ENCODE data around the gene YY1.
A peak's percentile ranks its signal among the peaks of the same experiment; 100 is the strongest.
"Not testable (repeated sequence)": the region's sequence is repeated elsewhere in the genome, so short reads cannot be mapped to it uniquely, and the experiment has no call there.

The YY1 gene

GRCh38 chr14:100238419-100239210 lies at the start of gene YY1:
Gene YY1, plus strand, starts transcription at chr14:100239144. Its CDS starts 101 bp downstream, at chr14:100239245.
- peak; percentile 100 for DNase-seq

DNA sequence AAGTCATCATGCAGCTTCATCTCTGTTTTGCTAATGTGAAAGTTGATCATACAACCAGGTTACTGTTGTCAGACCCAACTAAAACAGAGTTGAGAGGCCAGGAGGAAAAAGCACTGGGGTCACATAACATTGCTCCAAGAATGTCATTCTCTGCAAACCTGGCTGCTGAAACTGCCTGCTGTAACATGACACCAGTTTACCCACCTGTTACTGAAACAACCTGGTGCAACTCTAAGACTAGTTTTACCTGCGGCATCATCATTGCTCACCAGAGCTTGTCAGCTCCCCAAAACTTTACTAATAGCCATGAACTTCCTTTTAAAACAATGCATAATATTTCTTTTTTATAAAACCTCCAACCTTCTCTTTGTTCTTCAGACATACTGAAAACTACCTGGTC lies 48.8 kb upstream of the YY1 start:
- DNase-seq: no peak

GRCh38 chr14:100191584-100192249 lies 47.2 kb upstream of the YY1 start:
- DNase-seq: no peak

GRCh38 chr14:100192250-100192671 lies 46.7 kb upstream of the YY1 start:
- DNase-seq: no peak

DNA sequence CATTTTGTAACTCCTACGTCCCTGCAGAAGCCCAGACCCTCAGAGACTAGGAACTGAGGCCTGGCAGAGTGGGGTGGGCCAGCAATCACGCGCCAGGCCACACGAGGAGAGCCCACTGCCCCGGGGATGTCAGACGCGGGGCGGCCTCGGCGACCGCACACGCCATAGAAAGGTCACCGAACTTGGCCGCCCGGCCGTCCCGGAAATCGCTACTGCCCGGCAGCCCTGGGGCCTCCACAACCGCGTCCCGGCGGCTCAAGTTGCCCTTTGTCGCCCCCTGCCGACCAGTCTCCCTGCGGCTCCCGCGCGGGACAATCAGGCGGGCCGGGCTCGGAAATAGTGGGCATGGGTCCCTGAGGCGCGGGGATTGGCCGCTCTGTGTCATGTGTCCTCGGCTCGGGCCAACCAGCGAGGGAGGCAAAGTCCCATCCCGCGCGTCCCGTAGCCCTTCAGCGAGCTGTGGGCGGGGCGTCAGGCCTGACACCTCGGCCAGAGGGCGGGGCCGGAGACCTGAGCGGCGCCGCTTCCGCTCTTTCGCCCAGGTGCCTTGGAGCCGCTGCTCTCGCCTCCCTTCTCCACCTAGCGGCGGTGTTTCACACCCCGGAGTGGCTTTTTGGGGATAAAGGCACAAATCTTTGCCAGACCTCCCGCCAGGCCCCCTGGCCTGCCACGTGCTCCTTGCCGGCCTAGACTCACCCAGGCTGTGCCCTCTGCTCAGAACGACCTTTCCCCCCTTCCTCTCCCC lies 46.1 kb upstream of the YY1 start:
- DNase-seq: peak; percentile 99

DNA sequence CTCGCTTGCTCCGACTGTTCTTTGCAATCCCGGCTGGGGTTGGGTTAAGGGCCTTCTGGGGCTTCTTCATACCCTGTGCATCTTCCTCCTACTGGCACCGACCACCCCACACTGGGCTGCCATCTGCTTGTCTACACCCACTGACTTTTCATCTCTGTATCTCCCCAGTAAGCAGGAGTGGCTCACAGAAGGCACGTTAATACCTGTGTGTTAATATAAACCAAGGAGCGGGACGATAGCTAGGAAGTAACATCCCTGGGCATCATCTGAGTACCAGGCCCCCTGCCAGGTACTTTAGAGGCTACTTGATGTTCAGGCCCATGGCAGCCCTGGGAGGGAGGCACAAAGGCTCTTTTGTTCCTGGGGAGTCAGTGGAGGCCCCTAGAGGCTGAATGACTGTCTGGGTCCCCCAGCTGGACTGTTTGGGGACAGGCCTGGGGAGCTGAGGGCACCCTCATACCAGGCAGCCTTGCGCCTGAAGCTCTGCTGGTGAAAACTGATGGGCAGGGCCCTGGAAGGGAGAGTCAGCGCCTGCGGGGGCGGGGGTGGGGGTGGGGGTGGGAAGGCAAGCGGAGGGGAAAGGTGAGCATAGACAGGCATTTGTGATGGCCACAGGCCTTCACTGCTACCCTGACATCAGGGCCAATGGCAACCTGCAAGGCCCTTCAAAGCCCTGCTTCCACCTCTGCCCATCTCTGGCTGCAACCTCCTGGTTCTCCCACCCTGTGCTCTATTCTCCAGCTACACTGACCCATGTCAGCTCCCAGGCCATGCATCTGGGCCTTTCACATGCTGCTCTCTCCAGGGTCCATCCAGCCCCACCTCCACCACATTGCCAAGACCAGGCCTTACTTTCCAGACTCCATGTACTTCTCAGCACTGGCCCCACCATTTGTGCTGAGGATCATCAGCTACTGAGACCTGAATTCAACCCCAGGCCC lies 45.3 kb upstream of the YY1 start:
- DNase-seq: no peak

DNA sequence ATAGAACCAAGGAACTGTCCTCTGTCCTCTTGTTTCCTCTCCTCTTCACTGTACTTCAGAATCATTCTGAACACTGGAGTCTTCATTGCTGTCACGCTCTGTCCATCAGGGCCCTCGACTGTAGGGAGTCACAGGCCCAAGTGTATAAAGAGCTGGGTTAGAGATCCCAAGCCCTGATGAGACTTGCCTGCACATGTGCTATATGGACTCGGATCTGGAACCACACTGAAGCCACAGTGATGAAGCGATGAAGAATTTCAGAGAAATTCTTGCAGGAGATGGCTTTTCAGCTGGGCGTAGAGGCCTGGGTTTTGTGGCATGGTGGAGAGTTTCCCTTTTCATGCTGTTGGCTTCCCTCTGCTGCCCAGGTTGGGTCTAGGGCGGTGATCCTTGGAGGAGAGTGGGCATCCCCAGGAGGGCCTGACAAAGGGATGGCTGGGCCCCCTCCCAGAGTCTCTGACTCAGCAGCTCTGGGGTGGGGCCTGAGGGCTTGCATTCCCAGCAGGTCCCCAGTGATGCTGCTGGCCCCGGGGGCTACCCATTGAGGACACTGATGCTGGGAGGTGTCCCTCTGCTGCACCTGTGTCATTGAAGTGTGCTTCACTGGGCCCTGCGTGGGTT lies 39.6 kb upstream of the YY1 start:
- no peak for DNase-seq

GRCh38 chr14:100200311-100200710 lies 38.6 kb upstream of the YY1 start:
- no peak for DNase-seq

- DNase-seq: no peak
Measured at GRCh38 chr14:100201701-100202100, 37.2 kb upstream of the YY1 start.

DNA sequence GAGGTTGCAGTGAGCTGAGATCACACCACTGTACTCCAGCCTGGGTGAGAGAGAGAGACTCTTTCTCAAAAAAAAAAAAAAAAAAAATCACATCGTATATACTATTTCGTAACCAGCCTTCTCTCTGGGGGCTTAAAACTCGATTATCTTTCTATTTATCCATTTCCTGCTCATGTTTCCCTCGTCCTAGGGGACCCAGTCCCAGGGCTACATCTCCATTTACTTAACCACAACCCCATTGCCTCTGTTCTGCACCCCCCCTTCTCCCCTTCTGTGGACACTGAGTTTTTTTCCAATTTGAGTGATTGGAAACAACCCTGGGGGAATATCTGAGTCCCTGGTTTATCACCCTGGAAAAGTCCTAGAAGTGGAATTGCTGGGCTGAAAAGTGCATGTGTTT lies 36.2 kb upstream of the YY1 start:
- no peak for DNase-seq

DNA sequence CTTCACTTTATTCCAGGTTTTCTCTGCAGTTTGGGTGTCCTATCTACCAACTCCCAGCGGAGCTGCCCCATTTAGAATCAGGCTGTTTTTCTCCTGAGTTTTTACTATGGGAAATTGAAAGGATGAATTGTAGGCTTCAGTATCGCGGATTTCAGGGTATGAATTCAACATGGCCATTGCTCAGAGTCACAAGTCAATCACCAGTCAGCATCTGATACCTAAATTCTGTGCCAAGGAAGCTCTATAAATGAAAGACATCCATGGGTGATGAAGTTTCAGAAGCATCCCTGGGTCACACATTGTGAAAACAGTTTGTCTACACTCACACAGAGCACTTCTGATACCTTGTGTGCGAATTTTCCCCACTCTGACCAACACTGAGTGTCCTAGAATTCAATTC lies 35.8 kb upstream of the YY1 start:
- DNase-seq: no peak

- DNase-seq: no peak
Measured at GRCh38 chr14:100203962-100204834, 34.7 kb upstream of the YY1 start.

DNA sequence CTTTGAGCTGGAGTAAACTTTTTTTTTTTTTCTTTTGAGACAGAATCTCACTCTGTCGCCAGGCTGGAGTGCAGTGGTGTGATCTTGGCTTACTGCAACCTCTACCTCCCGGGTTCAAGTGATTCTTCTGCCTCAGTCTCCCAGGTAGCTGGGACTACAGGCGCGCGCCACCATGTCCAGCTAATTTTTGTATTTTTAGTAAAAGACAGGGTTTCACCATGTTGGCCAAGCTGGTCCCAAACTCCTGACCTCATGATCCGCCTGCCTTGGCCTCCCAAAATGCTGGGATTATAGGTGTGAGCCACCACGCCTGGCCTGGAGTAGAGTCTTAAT lies 34.1 kb upstream of the YY1 start:
- DNase-seq: not testable (repeated sequence)

GRCh38 chr14:100207588-100207987 lies 31.4 kb upstream of the YY1 start:
- DNase-seq: not testable (repeated sequence)

- DNase-seq: not testable (repeated sequence)
Measured at GRCh38 chr14:100208136-100208535, 30.8 kb upstream of the YY1 start.

DNA sequence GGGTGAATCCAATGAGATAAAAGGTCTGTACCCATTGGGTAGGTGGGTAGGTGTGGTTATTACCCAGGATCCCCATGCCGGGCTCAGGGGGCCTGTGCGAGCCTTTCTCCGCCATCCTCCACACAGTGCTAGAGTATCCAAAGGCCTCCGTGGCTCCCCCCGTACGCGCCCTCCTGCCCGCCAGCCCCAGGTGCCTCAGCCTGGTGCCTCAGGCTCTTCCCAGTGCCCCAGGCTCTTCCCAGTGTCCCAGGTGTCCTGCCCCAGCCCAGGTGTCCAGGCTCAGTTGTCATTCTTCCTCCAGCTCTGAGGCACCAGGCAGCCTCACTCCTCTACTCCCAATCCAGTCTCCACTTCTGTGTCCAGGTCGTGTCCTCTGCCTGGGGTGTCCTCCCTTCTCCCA lies 27.6 kb upstream of the YY1 start:
- no peak for DNase-seq

DNA sequence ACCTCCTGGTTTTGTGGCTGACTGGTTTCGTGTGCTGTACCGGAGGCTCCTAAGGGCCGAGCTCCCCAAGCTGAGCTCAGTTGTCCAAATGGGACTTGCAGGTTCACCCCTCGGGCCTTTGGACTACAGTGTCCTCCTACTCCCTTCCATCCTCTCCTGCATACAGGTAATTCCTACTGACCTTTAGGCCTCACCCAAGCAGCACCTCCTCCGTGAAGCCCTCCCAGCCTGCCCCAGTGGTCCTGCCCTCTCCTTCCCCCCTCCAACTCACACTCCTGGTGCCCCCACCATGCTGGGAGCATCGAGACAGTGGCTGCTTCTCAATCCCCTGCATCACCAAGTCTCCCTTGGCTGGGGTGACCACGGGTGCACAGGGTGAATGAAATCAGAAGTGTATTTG lies 27.1 kb upstream of the YY1 start:
- DNase-seq: no peak

DNA sequence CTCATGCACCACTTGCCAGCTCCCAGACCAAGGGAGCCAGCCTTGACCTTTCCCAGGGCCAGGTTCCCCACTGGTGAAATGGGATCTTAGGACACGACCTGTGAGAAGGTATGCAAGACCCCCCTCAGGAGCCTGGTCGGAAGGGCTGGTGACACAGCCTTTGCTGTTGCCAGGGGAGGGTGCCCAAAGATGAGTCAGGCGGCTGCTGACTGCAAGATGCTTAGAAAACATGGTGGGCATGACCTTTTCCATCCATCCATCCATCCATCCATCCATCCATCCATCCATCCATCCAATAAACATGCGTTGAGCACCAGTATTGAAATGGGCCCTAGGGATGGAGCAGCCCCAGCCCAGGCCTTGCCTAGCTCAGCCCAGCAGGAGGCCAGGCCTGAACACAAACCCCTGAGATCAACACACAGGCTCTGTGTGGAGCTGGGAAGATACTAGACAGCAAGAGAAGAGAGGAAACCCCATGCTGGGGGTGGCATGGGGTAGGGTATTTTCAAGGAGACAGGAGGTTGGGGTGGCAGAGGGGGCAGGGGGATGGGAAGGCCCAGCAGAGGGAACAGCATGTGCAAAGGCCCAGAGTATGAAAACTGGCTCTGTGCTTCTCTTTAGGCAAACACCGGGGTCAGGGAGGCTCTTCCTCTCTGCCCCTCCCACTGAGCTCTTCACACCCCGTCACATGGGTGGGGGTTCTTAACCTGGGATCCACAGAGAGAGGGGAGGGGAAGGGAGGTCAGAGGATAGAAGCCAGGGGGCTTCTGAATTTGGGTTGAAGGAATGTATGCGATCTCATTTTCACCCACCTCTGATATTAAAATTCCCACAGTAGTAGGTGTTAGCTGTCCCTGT lies 26.2 kb upstream of the YY1 start:
- no peak for DNase-seq

GRCh38 chr14:100213587-100213955 lies 25.4 kb upstream of the YY1 start:
- no peak for DNase-seq
